Stomach smooth muscle (tissue), 2 donors: Measurements from ENCODE around the gene SORCS3.

ENCODE experiments used
- H3K27ac ChIP-seq: one replicate; pipeline ENCODE4 v1.7.0; 2013; ENCODE audit warnings: mild to moderate bottlenecking, low read length, inconsistent platforms
- H3K27me3 ChIP-seq, 2 donors: one replicate each; pipeline ENCODE4 v1.7.0; 2013; ENCODE audit warnings: low read length in 2 of 2; ENCODE audit not compliant: insufficient read depth in 2 of 2, control insufficient read depth in 1 of 2
- H3K36me3 ChIP-seq, 2 donors: one replicate each; pipeline ENCODE4 v1.7.0; 2013; ENCODE audit warnings: low read length in 2 of 2; ENCODE audit not compliant: control insufficient read depth in 2 of 2, insufficient read depth in 2 of 2
- H3K4me1 ChIP-seq: one replicate; pipeline ENCODE4 v1.7.0; 2013; ENCODE audit warnings: low read length; ENCODE audit not compliant: control insufficient read depth, insufficient read depth
- H3K4me3 ChIP-seq, 2 donors: one replicate each; pipeline ENCODE4 v1.7.0; 2013; ENCODE audit warnings: low read length in 2 of 2
- H3K9ac ChIP-seq, 2 donors: one replicate each; pipeline ENCODE4 v1.7.0; 2013; ENCODE audit warnings: low read length in 2 of 2, mild to moderate bottlenecking in 1 of 2
- H3K9me3 ChIP-seq, 2 donors: one replicate each; pipeline ENCODE4 v1.7.0; 2013; ENCODE audit warnings: low read length in 2 of 2; ENCODE audit not compliant: control insufficient read depth in 2 of 2
- donor health status: healthy.
- donor health status: Pancreatic carcinoma.

Gene SORCS3

GRCh38 chr10:104622598-104623209, 18.4 kb upstream of the SORCS3 start:
- no peaks in the 10 kb centered on the region for H3K27me3 ChIP-seq
- no peaks in the 10 kb centered on the region for H3K36me3 ChIP-seq
- no peak overlapping the region for H3K27ac ChIP-seq
- no peaks in the 10 kb centered on the region for H3K4me1 ChIP-seq
- no peaks in the 10 kb centered on the region for H3K9me3 ChIP-seq
- no peak overlapping the region for H3K9ac ChIP-seq
- H3K4me3 ChIP-seq: no peak overlapping the region

- H3K4me1 ChIP-seq: no peaks in the 10 kb centered on the region
- no peaks in the 10 kb centered on the region for H3K36me3 ChIP-seq
- no peak overlapping the region for H3K9ac ChIP-seq
- H3K27ac ChIP-seq: no peak overlapping the region
- H3K4me3 ChIP-seq: no peak overlapping the region
- peaks cover 0 to 5% of the 10 kb centered on the region in 2 donors for H3K27me3 ChIP-seq
- H3K9me3 ChIP-seq: no peaks in the 10 kb centered on the region
Observed at GRCh38 chr10:104630731-104631130, 10.4 kb upstream of the SORCS3 start.

GRCh38 chr10:104631946-104632345, 9.1 kb upstream of the SORCS3 start:
- no peak overlapping the region for H3K9ac ChIP-seq
- H3K36me3 ChIP-seq: no peaks in the 10 kb centered on the region
- H3K4me1 ChIP-seq: no peaks in the 10 kb centered on the region
- H3K9me3 ChIP-seq: no peaks in the 10 kb centered on the region
- no peak overlapping the region for H3K4me3 ChIP-seq
- peaks cover 4 to 9% of the 10 kb centered on the region in 2 donors for H3K27me3 ChIP-seq
- H3K27ac ChIP-seq: no peak overlapping the region

GRCh38 chr10:104638861-104639589, 2.1 kb upstream of the SORCS3 start:
- peak overlapping the region; percentile 29 to 31 for H3K4me3 ChIP-seq
- H3K9me3 ChIP-seq: no peaks in the 10 kb centered on the region
- H3K9ac ChIP-seq: no peak overlapping the region
- H3K36me3 ChIP-seq: no peaks in the 10 kb centered on the region
- H3K27ac ChIP-seq: no peak overlapping the region
- H3K27me3 ChIP-seq: peaks cover 27 to 35% of the 10 kb centered on the region in 2 donors
- H3K4me1 ChIP-seq: peaks cover 11% of the 10 kb centered on the region

- Histone ChIP-seq H3K27me3 (peaks cover 27 to 35% of the 10 kb centered on the region in 2 donors), H3K4me3 (peak overlapping the region; percentile 46 to 55), H3K9me3 (no peaks in the 10 kb centered on the region)
Observed at GRCh38 chr10:104639590-104640338, 1.3 kb upstream of the SORCS3 start.

GRCh38 chr10:104640339-104641186, 527 bp upstream of the SORCS3 start:
- H3K4me3 ChIP-seq: peak overlapping the region; percentile 46 to 55
- peaks cover 11% of the 10 kb centered on the region for H3K4me1 ChIP-seq
- H3K36me3 ChIP-seq: no peaks in the 10 kb centered on the region
- no peaks in the 10 kb centered on the region for H3K9me3 ChIP-seq
- H3K27me3 ChIP-seq: peaks cover 27 to 35% of the 10 kb centered on the region in 2 donors
- H3K27ac ChIP-seq: no peak overlapping the region
- no peak overlapping the region for H3K9ac ChIP-seq

More at GRCh38 chr10:104639590-104640338, 1.3 kb upstream of the SORCS3 start:
- H3K9ac ChIP-seq: no peak overlapping the region
- no peak overlapping the region for H3K27ac ChIP-seq
- H3K36me3 ChIP-seq: no peaks in the 10 kb centered on the region
- peaks cover 11% of the 10 kb centered on the region for H3K4me1 ChIP-seq

GRCh38 chr10:104641937-104642657, 1.0 kb downstream of the SORCS3 start:
- Histone ChIP-seq H3K9ac (no peak overlapping the region), H3K36me3 (no peaks in the 10 kb centered on the region), H3K27ac (no peak overlapping the region), H3K4me3 (peak overlapping the region; percentile 32 to 66), H3K27me3 (peaks cover 23 to 31% of the 10 kb centered on the region in 2 donors), H3K4me1 (peaks cover 11% of the 10 kb centered on the region), H3K9me3 (no peaks in the 10 kb centered on the region)

- Histone ChIP-seq H3K4me3 (peak overlapping the region; percentile 32 to 66), H3K9me3 (no peaks in the 10 kb centered on the region), H3K9ac (no peak overlapping the region), H3K4me1 (peaks cover 11% of the 10 kb centered on the region), H3K36me3 (no peaks in the 10 kb centered on the region), H3K27ac (no peak overlapping the region), H3K27me3 (peaks cover 22 to 31% of the 10 kb centered on the region in 2 donors)
Observed at GRCh38 chr10:104642658-104643302, 1.7 kb downstream of the SORCS3 start.

GRCh38 chr10:104643303-104643663, 2.2 kb downstream of the SORCS3 start:
- Histone ChIP-seq H3K9ac (no peak overlapping the region), H3K9me3 (no peaks in the 10 kb centered on the region), H3K27me3 (peaks cover 21 to 31% of the 10 kb centered on the region in 2 donors), H3K4me1 (peaks cover 11% of the 10 kb centered on the region), H3K27ac (no peak overlapping the region), H3K4me3 (no peak overlapping the region), H3K36me3 (no peaks in the 10 kb centered on the region)
